Trophoblast cell (in vitro differentiated cells and primary cell): Measurements from ENCODE around the gene CCDC148.
A peak's percentile ranks its signal among the peaks of the same experiment; 100 is the strongest.

Experiments
- DNase-seq, 2 donors: peaks; one replicate each; pipeline ENCODE4 v3.0.0-alpha.2; 2016
- H2AFZ ChIP-seq: 2 replicates; pipeline ENCODE4 v1.6.1; 2013; ENCODE audit warnings: low read length, moderate library complexity, mild to moderate bottlenecking; ENCODE audit not compliant: insufficient read depth, poor library complexity
- H2AK5ac ChIP-seq: 2 replicates; pipeline ENCODE4 v1.6.1; 2013; ENCODE audit warnings: mild to moderate bottlenecking, low read length
- H2BK120ac ChIP-seq: 2 replicates; pipeline ENCODE4 v1.6.1; 2013; ENCODE audit warnings: low read length, mild to moderate bottlenecking, moderate library complexity; ENCODE audit not compliant: insufficient read depth, poor library complexity
- H2BK12ac ChIP-seq: 2 replicates; pipeline ENCODE4 v1.6.1; 2013; ENCODE audit warnings: mild to moderate bottlenecking, low read length, moderate library complexity
- H2BK5ac ChIP-seq: 2 replicates; pipeline ENCODE4 v1.6.1; 2013; ENCODE audit warnings: low read length, low read depth, moderate library complexity, mild to moderate bottlenecking; ENCODE audit not compliant: poor library complexity
- H3K14ac ChIP-seq: 2 replicates; pipeline ENCODE4 v1.6.1; 2013; ENCODE audit warnings: mild to moderate bottlenecking, low read length
- H3K18ac ChIP-seq: 2 replicates; pipeline ENCODE4 v1.6.1; 2013; ENCODE audit warnings: mild to moderate bottlenecking, low read length
- H3K23ac ChIP-seq: 2 replicates; pipeline ENCODE4 v1.6.1; 2013; ENCODE audit warnings: low read length
- H3K27ac ChIP-seq: 2 replicates; pipeline ENCODE4 v1.5.1; 2013; ENCODE audit warnings: low read depth, mild to moderate bottlenecking, inconsistent platforms, low read length, moderate library complexity
- H3K27me3 ChIP-seq: 2 replicates; pipeline ENCODE4 v1.6.1; 2013; ENCODE audit warnings: inconsistent platforms, mild to moderate bottlenecking, low read length, moderate library complexity; ENCODE audit not compliant: insufficient read depth
- H3K36me3 ChIP-seq, 2 experiments: 1 replicate in 1 of 2; 2 replicates in 1 of 2; pipeline ENCODE4 v1.6.1; 2013; ENCODE audit warnings: low read length in 2 of 2, mild to moderate bottlenecking in 2 of 2, moderate library complexity in 1 of 2; ENCODE audit not compliant: insufficient read depth in 2 of 2, control insufficient read depth in 1 of 2
- H3K4ac ChIP-seq: 2 replicates; pipeline ENCODE4 v1.6.1; 2013; ENCODE audit warnings: low read depth, mild to moderate bottlenecking, low read length, moderate library complexity
- H3K4me1 ChIP-seq, 2 experiments: 1 replicate in 1 of 2; 2 replicates in 1 of 2; pipeline ENCODE4 v1.6.1; 2013; ENCODE audit warnings: low read length in 2 of 2, mild to moderate bottlenecking in 2 of 2, moderate library complexity in 1 of 2; ENCODE audit not compliant: insufficient read depth in 2 of 2, control insufficient read depth in 1 of 2
- H3K4me2 ChIP-seq: 2 replicates; pipeline ENCODE4 v1.6.1; 2013; ENCODE audit warnings: inconsistent platforms, mild to moderate bottlenecking, low read length, moderate library complexity
- H3K4me3 ChIP-seq: 2 replicates; pipeline ENCODE4 v1.5.1; 2013; ENCODE audit warnings: mild to moderate bottlenecking, low read depth, low read length, inconsistent platforms
- H3K79me1 ChIP-seq: one replicate; pipeline ENCODE4 v1.6.1; 2013; ENCODE audit warnings: low read length
- H3K79me2 ChIP-seq: 2 replicates; pipeline ENCODE4 v1.6.1; 2013; ENCODE audit warnings: low read length, mild to moderate bottlenecking; ENCODE audit not compliant: control insufficient read depth, insufficient read depth, poor library complexity
- H3K9ac ChIP-seq: 2 replicates; pipeline ENCODE4 v1.6.1; 2013; ENCODE audit warnings: mild to moderate bottlenecking, low read length
- H3K9me3 ChIP-seq: 2 replicates; pipeline ENCODE4 v1.6.1; 2013; ENCODE audit warnings: low read depth, mild to moderate bottlenecking, control low read depth, inconsistent platforms, low read length; ENCODE audit not compliant: insufficient read depth
- H4K12ac ChIP-seq: 2 replicates; pipeline ENCODE4 v1.6.1; 2013; ENCODE audit warnings: low read depth, mild to moderate bottlenecking, low read length, moderate library complexity
- H4K8ac ChIP-seq: 2 replicates; pipeline ENCODE4 v1.6.1; 2013; ENCODE audit warnings: low read depth, mild to moderate bottlenecking, low read length, moderate library complexity
- H4K91ac ChIP-seq: one replicate; pipeline ENCODE4 v1.6.1; 2013; ENCODE audit warnings: low read depth, mild to moderate bottlenecking, low read length, moderate library complexity
- WGBS: extraction: QIAGEN DNeasy Blood & Tissue Kit; methylation state at CpG from one replicate; pipeline ENCODE4 v1.1.7; 2013; ENCODE audit warnings: missing lambda C conversion rate; ENCODE audit not compliant: insufficient read length, insufficient coverage; ENCODE audit errors: extremely low coverage; 5-methylcytosine and 5-hydroxymethylcytosine counted together

The CCDC148 gene

DNA sequence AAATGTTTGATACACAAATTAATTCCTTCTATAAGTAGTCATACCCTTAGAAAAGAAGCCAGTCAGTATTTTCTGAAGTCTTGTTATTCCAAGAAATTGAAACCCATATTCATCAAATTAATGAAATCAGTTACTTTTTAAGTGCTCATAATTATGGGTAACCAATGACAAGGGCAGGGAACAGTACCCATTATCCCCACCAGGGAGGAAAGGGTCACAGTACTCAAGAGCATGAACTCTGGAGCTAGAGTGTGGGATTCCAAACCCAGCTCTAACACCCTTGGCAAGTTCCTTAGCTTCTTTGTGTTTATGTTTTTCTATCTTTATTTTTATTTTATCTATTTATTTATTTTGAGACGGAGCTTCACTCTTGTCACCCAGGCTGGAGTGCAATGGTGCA lies 68.4 kb downstream of the CCDC148 start:
- Histone ChIP-seq H3K79me1 (no peaks in the 10 kb centered on the region), H3K27ac (no peak overlapping the region), H4K91ac (no peak overlapping the region), H4K12ac (no peak overlapping the region), H3K18ac (no peak overlapping the region), H2AK5ac (no peak overlapping the region), H2BK12ac (no peak overlapping the region), H2BK120ac (no peak overlapping the region), H3K23ac (no peak overlapping the region), H3K4ac (no peak overlapping the region), H3K79me2 (no peaks in the 10 kb centered on the region), H3K27me3 (no peaks in the 10 kb centered on the region), H2BK5ac (no peak overlapping the region), H2AFZ (no peak overlapping the region), H4K8ac (no peak overlapping the region), H3K4me3 (no peak overlapping the region), H3K9me3 (no peaks in the 10 kb centered on the region), H3K4me1 (no peaks in the 10 kb centered on the region), H3K14ac (no peak overlapping the region), H3K4me2 (no peak overlapping the region), H3K9ac (no peak overlapping the region), H3K36me3 (no peaks in the 10 kb centered on the region)
- no CpG with 5 or more reads among the region's 1 CpG for WGBS
- DNase-seq = no peak

DNA sequence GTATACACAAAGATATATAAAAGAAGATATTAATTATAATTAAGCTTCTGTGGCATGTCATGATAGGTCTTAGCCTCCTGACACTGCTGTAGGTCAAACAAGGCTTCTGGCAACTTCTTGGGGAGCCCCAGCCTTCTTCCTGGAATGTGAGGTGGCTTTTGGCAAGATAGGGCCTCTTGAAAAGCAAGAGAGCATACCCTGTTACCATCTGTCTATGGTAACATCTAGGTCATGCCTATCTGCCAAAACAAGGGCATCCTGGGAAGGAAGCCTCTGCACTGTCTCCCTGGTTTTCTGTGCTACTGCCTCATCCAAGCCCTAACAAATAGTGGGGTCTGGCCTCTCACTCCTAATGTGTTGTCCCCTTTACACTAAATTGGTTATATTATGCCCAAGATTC lies 70.9 kb downstream of the CCDC148 start:
- Histone ChIP-seq H2BK12ac (no peak overlapping the region), H2BK5ac (no peak overlapping the region), H2AK5ac (no peak overlapping the region), H3K9me3 (no peaks in the 10 kb centered on the region), H2BK120ac (no peak overlapping the region), H3K27me3 (no peaks in the 10 kb centered on the region), H3K27ac (no peak overlapping the region), H3K14ac (no peak overlapping the region), H3K79me2 (no peaks in the 10 kb centered on the region), H4K8ac (no peak overlapping the region), H3K4ac (no peak overlapping the region), H4K12ac (no peak overlapping the region), H3K23ac (peak overlapping the region; percentile 44), H3K4me2 (no peak overlapping the region), H3K4me1 (no peaks in the 10 kb centered on the region), H3K79me1 (no peaks in the 10 kb centered on the region), H4K91ac (no peak overlapping the region), H3K36me3 (no peaks in the 10 kb centered on the region), H2AFZ (no peak overlapping the region), H3K4me3 (no peak overlapping the region), H3K9ac (no peak overlapping the region), H3K18ac (no peak overlapping the region)
- DNase-seq = no peak

DNA sequence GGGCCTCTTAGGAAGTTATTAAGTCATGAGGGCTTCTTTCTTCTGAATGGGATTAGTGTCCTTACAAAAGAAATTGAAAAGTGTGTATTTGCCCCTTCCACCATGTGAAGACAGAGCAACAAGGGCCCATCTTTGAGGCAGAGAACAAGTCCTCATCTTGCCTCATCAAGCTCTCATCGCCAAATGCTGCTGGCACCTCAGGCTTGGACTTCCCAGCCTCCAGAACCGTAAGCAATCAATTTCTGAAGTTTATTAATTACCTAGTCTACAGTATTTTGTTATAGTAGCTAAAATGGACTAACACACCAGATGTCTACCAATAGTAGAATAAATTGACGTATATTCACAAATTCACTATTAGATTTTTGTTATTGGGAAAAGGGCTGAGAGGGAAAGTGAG lies 74.6 kb downstream of the CCDC148 start:
- no peak overlapping the region for H2AFZ ChIP-seq
- H2AK5ac ChIP-seq = no peak overlapping the region
- H3K4ac ChIP-seq = no peak overlapping the region
- H3K9me3 ChIP-seq = no peaks in the 10 kb centered on the region
- no peak overlapping the region for H3K9ac ChIP-seq
- H3K4me1 ChIP-seq = no peaks in the 10 kb centered on the region
- H2BK12ac ChIP-seq = no peak overlapping the region
- no peak overlapping the region for H3K18ac ChIP-seq
- no CpG with 5 or more reads among the region's 3 CpGs for WGBS
- no peak overlapping the region for H2BK120ac ChIP-seq
- H4K12ac ChIP-seq = no peak overlapping the region
- H3K4me3 ChIP-seq = no peak overlapping the region
- no peak overlapping the region for H3K23ac ChIP-seq
- H3K27me3 ChIP-seq = no peaks in the 10 kb centered on the region
- DNase-seq = no peak
- no peak overlapping the region for H3K4me2 ChIP-seq
- H3K79me1 ChIP-seq = no peaks in the 10 kb centered on the region
- no peak overlapping the region for H3K27ac ChIP-seq
- no peak overlapping the region for H4K91ac ChIP-seq
- H3K36me3 ChIP-seq = no peaks in the 10 kb centered on the region
- no peak overlapping the region for H3K14ac ChIP-seq
- H4K8ac ChIP-seq = no peak overlapping the region
- no peaks in the 10 kb centered on the region for H3K79me2 ChIP-seq
- no peak overlapping the region for H2BK5ac ChIP-seq

GRCh38 chr2:158381205-158381604 lies 75.3 kb downstream of the CCDC148 start:
- Histone ChIP-seq H3K4me2 (no peak overlapping the region), H2BK12ac (no peak overlapping the region), H3K14ac (no peak overlapping the region), H3K36me3 (no peaks in the 10 kb centered on the region), H4K91ac (no peak overlapping the region), H3K23ac (no peak overlapping the region), H2BK5ac (no peak overlapping the region), H2BK120ac (no peak overlapping the region), H3K4me3 (no peak overlapping the region), H2AFZ (no peak overlapping the region), H3K79me1 (no peaks in the 10 kb centered on the region), H3K9ac (no peak overlapping the region), H4K8ac (no peak overlapping the region), H3K18ac (no peak overlapping the region), H2AK5ac (no peak overlapping the region), H3K27me3 (no peaks in the 10 kb centered on the region), H3K79me2 (no peaks in the 10 kb centered on the region), H3K9me3 (no peaks in the 10 kb centered on the region), H3K4me1 (no peaks in the 10 kb centered on the region), H4K12ac (no peak overlapping the region), H3K4ac (no peak overlapping the region), H3K27ac (no peak overlapping the region)
- WGBS = no CpG with 5 or more reads among the region's 3 CpGs
- no peak for DNase-seq

GRCh38 chr2:158380746-158381145 lies 75.8 kb downstream of the CCDC148 start:
- Histone ChIP-seq H3K79me1 (no peaks in the 10 kb centered on the region), H2AFZ (no peak overlapping the region), H2BK120ac (no peak overlapping the region), H4K8ac (no peak overlapping the region), H2BK12ac (no peak overlapping the region), H3K4me3 (no peak overlapping the region), H3K4ac (no peak overlapping the region), H3K9ac (no peak overlapping the region), H3K36me3 (no peaks in the 10 kb centered on the region), H3K27ac (no peak overlapping the region), H2AK5ac (no peak overlapping the region), H3K4me2 (no peak overlapping the region), H2BK5ac (no peak overlapping the region), H4K12ac (no peak overlapping the region), H4K91ac (no peak overlapping the region), H3K4me1 (no peaks in the 10 kb centered on the region), H3K79me2 (no peaks in the 10 kb centered on the region), H3K14ac (no peak overlapping the region), H3K27me3 (no peaks in the 10 kb centered on the region), H3K9me3 (no peaks in the 10 kb centered on the region), H3K23ac (no peak overlapping the region), H3K18ac (no peak overlapping the region)
- no peak for DNase-seq
